ENCODE measurements around the gene SI. TPM values are rescaled to one million over a fixed set of nuclear protein-coding genes. Genes with fewer than 3 reads are reported as not detected.

The SI gene
- total RNA-seq, 1 experiment from 2014 or later: not detected

GRCh38 chr3:164962610-164963009, 115.7 kb downstream of the SI start:
- no peak overlapping the region for H3K23ac ChIP-seq (ENCODE audit: insufficient read length, low read depth, low read length)
- H3K36me3 Mint-ChIP-seq (ENCODE audit: insufficient read depth in 1 of 3, low read depth in 3 of 3): no peaks in the 10 kb centered on the region
- H3K4me1 Mint-ChIP-seq: no peaks in the 10 kb centered on the region
- H3K14ac ChIP-seq (ENCODE audit: insufficient read depth, low read length): no peak overlapping the region
- H3K27me3 ChIP-seq (ENCODE audit: insufficient read depth, low read length): no peaks in the 10 kb centered on the region
- H2AK5ac ChIP-seq (ENCODE audit: insufficient read length, low read length): no peak overlapping the region
- no peak overlapping the region for H3K18ac ChIP-seq (ENCODE audit: insufficient read length, low read depth, low read length)
- no peaks in the 10 kb centered on the region for H3K23me2 ChIP-seq (ENCODE audit: insufficient read length, low read depth, low read length, poor library complexity, severe bottlenecking)
- H3K27ac Mint-ChIP-seq: no peak overlapping the region
- H3K79me1 ChIP-seq (ENCODE audit: insufficient read depth, low read depth, low read length, poor library complexity, severe bottlenecking): no peaks in the 10 kb centered on the region
- H3K4me3 Mint-ChIP-seq: no peak overlapping the region
- no peak overlapping the region for H3T11ph ChIP-seq (ENCODE audit: low read length)
- H4K8ac ChIP-seq (replicated peaks; ENCODE audit: insufficient read length, low read depth, low read length): no peak overlapping the region
- no peaks in the 10 kb centered on the region for H4K20me1 ChIP-seq (ENCODE audit: control insufficient read depth, insufficient read depth, insufficient read length)
- H2BK120ac ChIP-seq (ENCODE audit: low read depth, low read length, poor library complexity, severe bottlenecking): no peak overlapping the region
- H3K4me1 ChIP-seq (ENCODE audit: insufficient read depth, low read length): no peaks in the 10 kb centered on the region
- H3K4ac ChIP-seq (ENCODE audit: low read depth, low read length): no peak overlapping the region
- H3K9me3 Mint-ChIP-seq: no peaks in the 10 kb centered on the region; a peak in 1 of 5 replicates
- WGBS (ENCODE audit: extremely low coverage, insufficient read length, low lambda C conversion rate): no CpG with 5 or more reads among the region's 6 CpGs
- H2BK20ac ChIP-seq (ENCODE audit: low read depth, low read length, poor library complexity, severe bottlenecking): no peak overlapping the region
- no peak for DNase-seq
- no peaks in the 10 kb centered on the region for H3K27me3 Mint-ChIP-seq (ENCODE audit: low read depth)
- H3K27ac ChIP-seq (ENCODE audit: insufficient read length, low read depth, low read length): no peak overlapping the region
- no peak overlapping the region for H2BK12ac ChIP-seq (ENCODE audit: insufficient read length, low read depth, low read length)
- H3K9me3 ChIP-seq (ENCODE audit: control insufficient read depth, low read depth, low read length): no peaks in the 10 kb centered on the region
- H3K4me2 ChIP-seq (ENCODE audit: insufficient read depth, insufficient read length, low read length): no peak overlapping the region
- no peak overlapping the region for H4K5ac ChIP-seq (ENCODE audit: insufficient read length, low read depth, low read length)
- H2BK15ac ChIP-seq (ENCODE audit: low read depth, low read length): no peak overlapping the region
- H4K91ac ChIP-seq (ENCODE audit: insufficient read length, low read depth, low read length): no peak overlapping the region
- no peaks in the 10 kb centered on the region for H3K79me2 ChIP-seq (ENCODE audit: insufficient read depth, low read length)
- TF ChIP-seq CTCF (conservative IDR thresholded peaks at IDR 0.05): no peak
- no peak overlapping the region for H3K9ac ChIP-seq (ENCODE audit: extremely low read depth, insufficient read length, low read length)
- H2AFZ ChIP-seq (ENCODE audit: low read length): no peak overlapping the region
- H2BK5ac ChIP-seq (ENCODE audit: insufficient read length, low read length): no peak overlapping the region
- no peak overlapping the region for H3K56ac ChIP-seq (ENCODE audit: insufficient read length, low read depth, low read length)
